Effector CD8-positive, alpha-beta T cell (primary cell): ENCODE data around the gene HSP90AB1.
"Not testable (repeated sequence)": the region's sequence is repeated elsewhere in the genome, so short reads cannot be mapped to it uniquely, and the experiment has no call there.

Experiments
- DNase-seq: peaks from one replicate; lab custom pipeline; 2025; lab: John Stamatoyannopoulos, UW

Gene HSP90AB1

GRCh38 chr6:44222486-44223318 lies 24.2 kb upstream of the HSP90AB1 start:
- no peak for DNase-seq

- peak; percentile 76 for DNase-seq
These were observed 23.4 kb upstream of the HSP90AB1 start, which contains the start of gene SLC29A1 for GRCh38 chr6:44223319-44224028. TSS of gene SLC29A1 (plus strand) at chr6:44223595. CDS start at chr6:44227314, 3,719 bp downstream.

- no peak for DNase-seq
These were observed 22.6 kb upstream of the HSP90AB1 start for GRCh38 chr6:44224029-44224964.

- DNase-seq, result no peak
These were observed 22.0 kb upstream of the HSP90AB1 start for GRCh38 chr6:44224965-44225305.

- DNase-seq, result no peak
These were observed 21.1 kb upstream of the HSP90AB1 start for GRCh38 chr6:44225579-44226325.

GRCh38 chr6:44226368-44227147 lies 20.3 kb upstream of the HSP90AB1 start:
- DNase-seq, result no peak

- DNase-seq, result no peak
These were observed 19.6 kb upstream of the HSP90AB1 start for GRCh38 chr6:44227148-44227793.

- DNase-seq, result no peak
These were observed 18.9 kb upstream of the HSP90AB1 start for GRCh38 chr6:44228031-44228430.

GRCh38 chr6:44228433-44228832 lies 18.5 kb upstream of the HSP90AB1 start:
- no peak for DNase-seq

- DNase-seq, result no peak
These were observed 18.1 kb upstream of the HSP90AB1 start for GRCh38 chr6:44228836-44229235.

- DNase-seq, result no peak
These were observed 17.4 kb upstream of the HSP90AB1 start for GRCh38 chr6:44229376-44230033.

GRCh38 chr6:44230034-44230675 lies 16.7 kb upstream of the HSP90AB1 start:
- no peak for DNase-seq

GRCh38 chr6:44231426-44231825 lies 15.5 kb upstream of the HSP90AB1 start:
- not testable (repeated sequence) for DNase-seq

- DNase-seq, result no peak
These were observed 14.0 kb upstream of the HSP90AB1 start for GRCh38 chr6:44232676-44233566.

- no peak for DNase-seq
These were observed 13.3 kb upstream of the HSP90AB1 start for GRCh38 chr6:44233567-44234100.

- no peak for DNase-seq
These were observed 12.5 kb upstream of the HSP90AB1 start for GRCh38 chr6:44234101-44235025.

GRCh38 chr6:44235269-44235668 lies 11.6 kb upstream of the HSP90AB1 start:
- DNase-seq, result no peak
